ENCODE data around the gene EPB41L2. TPM values are rescaled to one million over a fixed set of nuclear protein-coding genes. Genes with fewer than 3 reads are reported as not detected.

The EPB41L2 gene
- total RNA-seq, 1 experiment from 2014 or later, result 199 TPM

DNA sequence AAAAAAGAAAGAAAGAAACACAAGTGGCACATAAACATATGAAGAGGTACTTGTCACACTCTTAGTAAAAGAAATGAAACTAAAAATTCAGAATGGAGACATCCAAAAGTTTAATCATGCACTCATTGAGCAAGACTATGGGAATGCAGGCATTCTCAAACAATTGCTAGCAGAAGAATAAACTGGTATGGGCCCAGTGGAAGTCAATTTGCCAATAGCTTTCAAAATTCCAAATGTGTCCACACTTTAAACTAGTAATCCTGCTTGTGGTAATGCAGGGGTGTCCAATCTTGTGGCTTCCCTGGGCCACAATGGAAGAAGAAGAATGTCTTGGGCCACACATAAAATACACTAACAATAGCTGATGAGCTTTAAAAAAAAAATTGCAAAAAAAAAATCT is 97.4 kb downstream of the EPB41L2 start:
- no peak overlapping the region for H3K27ac ChIP-seq (ENCODE audit: low read length)
- no peaks in the 10 kb centered on the region for H3K27me3 ChIP-seq (ENCODE audit: control insufficient read depth, insufficient read depth, low read length)
- intact Hi-C loops (cut with micrococcal nuclease; ENCODE audit: unreplicated experiment) (no loop called here), in situ Hi-C loops (cut with HindIII; ENCODE audit: low pct_unique_long_range_greater_than_20kb, low sequenced_read_pairs) (no loop called here)
- ChIA-PET POLR2A (no interaction called here), CTCF (no interaction called here)
- no peaks in the 10 kb centered on the region for H3K9me3 ChIP-seq (ENCODE audit: control insufficient read depth, insufficient read depth, low read depth, low read length)
- no peak overlapping the region for H3K4me3 ChIP-seq (ENCODE audit: low read depth in 2 of 2, low read length in 2 of 2)
- no peak for DNase-seq (ENCODE audit: low read depth, low spot score)
- no TSS peak for BruUV-seq (replicated peaks)
- no peaks in the 10 kb centered on the region for H3K36me3 ChIP-seq (ENCODE audit: control insufficient read depth, insufficient read depth, low read length)
- peaks cover 48% of the 10 kb centered on the region for H3K4me1 ChIP-seq (ENCODE audit: control insufficient read depth, insufficient read depth, low read length)
- no peak for ATAC-seq
- TF ChIP-seq POLR2AphosphoS5 (IDR thresholded peaks at IDR 0.05; ENCODE audit: low read depth, low read length) (no peak), SIN3A (IDR thresholded peaks at IDR 0.05; ENCODE audit: borderline replicate concordance, insufficient read depth, low read depth, low read length) (no peak), TCF7L2 (IDR thresholded peaks at IDR 0.05; ENCODE audit: low read depth, low read length) (no peak)

- TF ChIP-seq TCF7L2 (IDR thresholded peaks at IDR 0.05; ENCODE audit: low read depth, low read length), result no peak
- no peak for TF ChIP-seq POLR2AphosphoS5 (IDR thresholded peaks at IDR 0.05; ENCODE audit: low read depth, low read length)
- TF ChIP-seq, protein P1, sequence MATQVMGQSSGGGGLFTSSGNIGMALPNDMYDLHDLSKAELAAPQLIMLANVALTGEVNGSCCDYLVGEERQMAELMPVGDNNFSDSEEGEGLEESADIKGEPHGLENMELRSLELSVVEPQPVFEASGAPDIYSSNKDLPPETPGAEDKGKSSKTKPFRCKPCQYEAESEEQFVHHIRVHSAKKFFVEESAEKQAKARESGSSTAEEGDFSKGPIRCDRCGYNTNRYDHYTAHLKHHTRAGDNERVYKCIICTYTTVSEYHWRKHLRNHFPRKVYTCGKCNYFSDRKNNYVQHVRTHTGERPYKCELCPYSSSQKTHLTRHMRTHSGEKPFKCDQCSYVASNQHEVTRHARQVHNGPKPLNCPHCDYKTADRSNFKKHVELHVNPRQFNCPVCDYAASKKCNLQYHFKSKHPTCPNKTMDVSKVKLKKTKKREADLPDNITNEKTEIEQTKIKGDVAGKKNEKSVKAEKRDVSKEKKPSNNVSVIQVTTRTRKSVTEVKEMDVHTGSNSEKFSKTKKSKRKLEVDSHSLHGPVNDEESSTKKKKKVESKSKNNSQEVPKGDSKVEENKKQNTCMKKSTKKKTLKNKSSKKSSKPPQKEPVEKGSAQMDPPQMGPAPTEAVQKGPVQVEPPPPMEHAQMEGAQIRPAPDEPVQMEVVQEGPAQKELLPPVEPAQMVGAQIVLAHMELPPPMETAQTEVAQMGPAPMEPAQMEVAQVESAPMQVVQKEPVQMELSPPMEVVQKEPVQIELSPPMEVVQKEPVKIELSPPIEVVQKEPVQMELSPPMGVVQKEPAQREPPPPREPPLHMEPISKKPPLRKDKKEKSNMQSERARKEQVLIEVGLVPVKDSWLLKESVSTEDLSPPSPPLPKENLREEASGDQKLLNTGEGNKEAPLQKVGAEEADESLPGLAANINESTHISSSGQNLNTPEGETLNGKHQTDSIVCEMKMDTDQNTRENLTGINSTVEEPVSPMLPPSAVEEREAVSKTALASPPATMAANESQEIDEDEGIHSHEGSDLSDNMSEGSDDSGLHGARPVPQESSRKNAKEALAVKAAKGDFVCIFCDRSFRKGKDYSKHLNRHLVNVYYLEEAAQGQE (IDR thresholded peaks at IDR 0.05; ENCODE audit: insufficient read depth in 1 of 2, low read depth in 2 of 2, low read length in 1 of 2), result no peak
- TF ChIP-seq, protein P2, sequence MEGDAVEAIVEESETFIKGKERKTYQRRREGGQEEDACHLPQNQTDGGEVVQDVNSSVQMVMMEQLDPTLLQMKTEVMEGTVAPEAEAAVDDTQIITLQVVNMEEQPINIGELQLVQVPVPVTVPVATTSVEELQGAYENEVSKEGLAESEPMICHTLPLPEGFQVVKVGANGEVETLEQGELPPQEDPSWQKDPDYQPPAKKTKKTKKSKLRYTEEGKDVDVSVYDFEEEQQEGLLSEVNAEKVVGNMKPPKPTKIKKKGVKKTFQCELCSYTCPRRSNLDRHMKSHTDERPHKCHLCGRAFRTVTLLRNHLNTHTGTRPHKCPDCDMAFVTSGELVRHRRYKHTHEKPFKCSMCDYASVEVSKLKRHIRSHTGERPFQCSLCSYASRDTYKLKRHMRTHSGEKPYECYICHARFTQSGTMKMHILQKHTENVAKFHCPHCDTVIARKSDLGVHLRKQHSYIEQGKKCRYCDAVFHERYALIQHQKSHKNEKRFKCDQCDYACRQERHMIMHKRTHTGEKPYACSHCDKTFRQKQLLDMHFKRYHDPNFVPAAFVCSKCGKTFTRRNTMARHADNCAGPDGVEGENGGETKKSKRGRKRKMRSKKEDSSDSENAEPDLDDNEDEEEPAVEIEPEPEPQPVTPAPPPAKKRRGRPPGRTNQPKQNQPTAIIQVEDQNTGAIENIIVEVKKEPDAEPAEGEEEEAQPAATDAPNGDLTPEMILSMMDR (IDR thresholded peaks at IDR 0.05), result no peak
- TF ChIP-seq SIN3A (IDR thresholded peaks at IDR 0.05; ENCODE audit: borderline replicate concordance, insufficient read depth, low read depth, low read length), result no peak
- intact Hi-C loops (cut with micrococcal nuclease; ENCODE audit: unreplicated experiment), result no loop called here
- in situ Hi-C loops (cut with HindIII; ENCODE audit: low pct_unique_long_range_greater_than_20kb, low sequenced_read_pairs), result no loop called here
- Histone ChIP-seq H3K4me1 (ENCODE audit: control insufficient read depth, insufficient read depth, low read length) (peaks cover 44% of the 10 kb centered on the region), H3K4me3 (ENCODE audit: low read depth in 2 of 2, low read length in 2 of 2) (no peak overlapping the region), H3K36me3 (ENCODE audit: control insufficient read depth, insufficient read depth, low read length) (no peaks in the 10 kb centered on the region), H3K9me3 (ENCODE audit: control insufficient read depth, insufficient read depth, low read depth, low read length) (no peaks in the 10 kb centered on the region), H3K27ac (ENCODE audit: low read length) (peak overlapping the region; percentile 30; the same call in 1 of the 2 replicates), H3K27me3 (ENCODE audit: control insufficient read depth, insufficient read depth, low read length) (no peaks in the 10 kb centered on the region)
- ATAC-seq, result no peak
- ChIA-PET POLR2A (no interaction called here), CTCF (interaction anchor here (0.6 kb wide), 1 partner anchor 72 kb away, joined by 5 read pairs; no protein-coding TSS in a partner anchor)
- BruUV-seq (replicated peaks), result no TSS peak
- DNase-seq (ENCODE audit: low read depth, low spot score), result no peak
Observed at GRCh38 chr6:130964808-130965604, 98.0 kb downstream of the EPB41L2 start.

DNA sequence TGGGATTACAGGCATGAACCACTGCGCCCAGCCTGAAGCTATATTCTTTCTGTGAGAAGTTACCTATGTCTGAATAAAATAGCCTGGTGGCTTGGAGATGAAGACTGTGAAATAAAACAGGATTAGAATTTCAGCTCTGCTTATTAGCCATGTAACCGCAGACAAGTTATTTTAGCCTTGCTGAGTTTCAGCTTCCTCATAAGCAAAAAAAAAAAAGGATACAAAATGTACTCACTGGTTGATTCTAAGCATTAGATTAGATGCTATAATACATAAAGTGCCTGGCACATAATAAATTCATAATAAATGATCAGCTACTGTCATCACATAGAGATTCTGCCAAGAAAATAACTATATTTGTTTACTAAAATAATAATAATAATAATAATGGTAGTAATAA is 98.8 kb downstream of the EPB41L2 start:
- in situ Hi-C loops (cut with HindIII; ENCODE audit: low pct_unique_long_range_greater_than_20kb, low sequenced_read_pairs) (no loop called here), intact Hi-C loops (cut with micrococcal nuclease; ENCODE audit: unreplicated experiment) (no loop called here)
- no peak overlapping the region; the same call in 1 of the 2 replicates for H3K27ac ChIP-seq (ENCODE audit: low read length)
- POLR2A ChIA-PET, result no interaction called here
- ATAC-seq (no peak), DNase-seq (ENCODE audit: low read depth, low spot score) (no peak)
- H3K9me3 ChIP-seq (ENCODE audit: control insufficient read depth, insufficient read depth, low read depth, low read length), result no peaks in the 10 kb centered on the region
- no peak overlapping the region for H3K4me3 ChIP-seq (ENCODE audit: low read depth in 2 of 2, low read length in 2 of 2)
- H3K36me3 ChIP-seq (ENCODE audit: control insufficient read depth, insufficient read depth, low read length), result no peaks in the 10 kb centered on the region
- no TSS peak for BruUV-seq (replicated peaks)
- CTCF ChIA-PET, result interaction anchor here (0.6 to 0.7 kb wide), 3 partner anchors 18 to 733 kb away, joined by 3 to 5 read pairs (median 4); no protein-coding TSS in a partner anchor
- no peaks in the 10 kb centered on the region for H3K27me3 ChIP-seq (ENCODE audit: control insufficient read depth, insufficient read depth, low read length)
- H3K4me1 ChIP-seq (ENCODE audit: control insufficient read depth, insufficient read depth, low read length), result peaks cover 37% of the 10 kb centered on the region
- TF ChIP-seq, protein P1 (IDR thresholded peaks at IDR 0.05; ENCODE audit: insufficient read depth in 1 of 2, low read depth in 2 of 2, low read length in 1 of 2), result no peak
- TF ChIP-seq SIN3A (IDR thresholded peaks at IDR 0.05; ENCODE audit: borderline replicate concordance, insufficient read depth, low read depth, low read length) (no peak), POLR2AphosphoS5 (IDR thresholded peaks at IDR 0.05; ENCODE audit: low read depth, low read length) (no peak), TCF7L2 (IDR thresholded peaks at IDR 0.05; ENCODE audit: low read depth, low read length) (no peak)
- TF ChIP-seq, protein P2 (IDR thresholded peaks at IDR 0.05), result no peak
